Measurements from ENCODE around the gene ZNF445.
A peak's percentile ranks its signal among the peaks of the same experiment; 100 is the strongest.

The ZNF445 gene

GRCh38 chr3:44439499-44440295 lies 37.8 kb downstream of the ZNF445 start:
- TF ChIP-seq ZNF70 (CRISPR knock-in tag; IDR thresholded peaks at IDR 0.05) (no peak), CSRNP3 (CRISPR knock-in tag; IDR thresholded peaks at IDR 0.05) (peak; percentile 68; the same call in 1 of the 2 replicates), ARNTL (CRISPR knock-in tag; IDR thresholded peaks at IDR 0.05; ENCODE audit: borderline replicate concordance, low read depth) (no peak; the same call in 1 of the 2 replicates), TOX (CRISPR knock-in tag; IDR thresholded peaks at IDR 0.05; ENCODE audit: borderline replicate concordance) (peak; percentile 39; the same call in 1 of the 2 replicates), GLIS3 (CRISPR knock-in tag; IDR thresholded peaks at IDR 0.05) (0 out of 2 replicates have a peak, but pooled peaks have one; percentile 10), ZFP3 (CRISPR knock-in tag; IDR thresholded peaks at IDR 0.05) (no peak), SNAI2 (CRISPR knock-in tag; IDR thresholded peaks at IDR 0.05) (peak; percentile 86), TCF4 (CRISPR knock-in tag; IDR thresholded peaks at IDR 0.05; ENCODE audit: borderline replicate concordance) (peak; percentile 88), CSDC2 (CRISPR knock-in tag; IDR thresholded peaks at IDR 0.05) (no peak), ZNF565 (CRISPR knock-in tag; conservative IDR thresholded peaks at IDR 0.05; ENCODE audit: low read depth) (0 out of 2 replicates have a peak, but pooled peaks have one; percentile 24)
- TF ChIP-seq, protein P1, sequence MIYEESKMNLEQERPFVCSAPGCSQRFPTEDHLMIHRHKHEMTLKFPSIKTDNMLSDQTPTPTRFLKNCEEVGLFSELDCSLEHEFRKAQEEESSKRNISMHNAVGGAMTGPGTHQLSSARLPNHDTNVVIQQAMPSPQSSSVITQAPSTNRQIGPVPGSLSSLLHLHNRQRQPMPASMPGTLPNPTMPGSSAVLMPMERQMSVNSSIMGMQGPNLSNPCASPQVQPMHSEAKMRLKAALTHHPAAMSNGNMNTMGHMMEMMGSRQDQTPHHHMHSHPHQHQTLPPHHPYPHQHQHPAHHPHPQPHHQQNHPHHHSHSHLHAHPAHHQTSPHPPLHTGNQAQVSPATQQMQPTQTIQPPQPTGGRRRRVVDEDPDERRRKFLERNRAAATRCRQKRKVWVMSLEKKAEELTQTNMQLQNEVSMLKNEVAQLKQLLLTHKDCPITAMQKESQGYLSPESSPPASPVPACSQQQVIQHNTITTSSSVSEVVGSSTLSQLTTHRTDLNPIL (CRISPR knock-in tag; IDR thresholded peaks at IDR 0.05; ENCODE audit: low read depth) = peak; percentile 63; the same call in 1 of the 2 replicates
- TF ChIP-seq, protein P2, sequence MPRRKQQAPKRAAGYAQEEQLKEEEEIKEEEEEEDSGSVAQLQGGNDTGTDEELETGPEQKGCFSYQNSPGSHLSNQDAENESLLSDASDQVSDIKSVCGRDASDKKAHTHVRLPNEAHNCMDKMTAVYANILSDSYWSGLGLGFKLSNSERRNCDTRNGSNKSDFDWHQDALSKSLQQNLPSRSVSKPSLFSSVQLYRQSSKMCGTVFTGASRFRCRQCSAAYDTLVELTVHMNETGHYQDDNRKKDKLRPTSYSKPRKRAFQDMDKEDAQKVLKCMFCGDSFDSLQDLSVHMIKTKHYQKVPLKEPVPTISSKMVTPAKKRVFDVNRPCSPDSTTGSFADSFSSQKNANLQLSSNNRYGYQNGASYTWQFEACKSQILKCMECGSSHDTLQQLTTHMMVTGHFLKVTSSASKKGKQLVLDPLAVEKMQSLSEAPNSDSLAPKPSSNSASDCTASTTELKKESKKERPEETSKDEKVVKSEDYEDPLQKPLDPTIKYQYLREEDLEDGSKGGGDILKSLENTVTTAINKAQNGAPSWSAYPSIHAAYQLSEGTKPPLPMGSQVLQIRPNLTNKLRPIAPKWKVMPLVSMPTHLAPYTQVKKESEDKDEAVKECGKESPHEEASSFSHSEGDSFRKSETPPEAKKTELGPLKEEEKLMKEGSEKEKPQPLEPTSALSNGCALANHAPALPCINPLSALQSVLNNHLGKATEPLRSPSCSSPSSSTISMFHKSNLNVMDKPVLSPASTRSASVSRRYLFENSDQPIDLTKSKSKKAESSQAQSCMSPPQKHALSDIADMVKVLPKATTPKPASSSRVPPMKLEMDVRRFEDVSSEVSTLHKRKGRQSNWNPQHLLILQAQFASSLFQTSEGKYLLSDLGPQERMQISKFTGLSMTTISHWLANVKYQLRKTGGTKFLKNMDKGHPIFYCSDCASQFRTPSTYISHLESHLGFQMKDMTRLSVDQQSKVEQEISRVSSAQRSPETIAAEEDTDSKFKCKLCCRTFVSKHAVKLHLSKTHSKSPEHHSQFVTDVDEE (CRISPR knock-in tag; IDR thresholded peaks at IDR 0.05) = peak; percentile 82; the same call in 1 of the 2 replicates
- TF ChIP-seq, protein P3, sequence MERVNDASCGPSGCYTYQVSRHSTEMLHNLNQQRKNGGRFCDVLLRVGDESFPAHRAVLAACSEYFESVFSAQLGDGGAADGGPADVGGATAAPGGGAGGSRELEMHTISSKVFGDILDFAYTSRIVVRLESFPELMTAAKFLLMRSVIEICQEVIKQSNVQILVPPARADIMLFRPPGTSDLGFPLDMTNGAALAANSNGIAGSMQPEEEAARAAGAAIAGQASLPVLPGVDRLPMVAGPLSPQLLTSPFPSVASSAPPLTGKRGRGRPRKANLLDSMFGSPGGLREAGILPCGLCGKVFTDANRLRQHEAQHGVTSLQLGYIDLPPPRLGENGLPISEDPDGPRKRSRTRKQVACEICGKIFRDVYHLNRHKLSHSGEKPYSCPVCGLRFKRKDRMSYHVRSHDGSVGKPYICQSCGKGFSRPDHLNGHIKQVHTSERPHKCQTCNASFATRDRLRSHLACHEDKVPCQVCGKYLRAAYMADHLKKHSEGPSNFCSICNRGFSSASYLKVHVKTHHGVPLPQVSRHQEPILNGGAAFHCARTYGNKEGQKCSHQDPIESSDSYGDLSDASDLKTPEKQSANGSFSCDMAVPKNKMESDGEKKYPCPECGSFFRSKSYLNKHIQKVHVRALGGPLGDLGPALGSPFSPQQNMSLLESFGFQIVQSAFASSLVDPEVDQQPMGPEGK (CRISPR knock-in tag; IDR thresholded peaks at IDR 0.05; ENCODE audit: borderline replicate concordance) = peak; percentile 97
- peak; percentile 97 for ATAC-seq

DNA sequence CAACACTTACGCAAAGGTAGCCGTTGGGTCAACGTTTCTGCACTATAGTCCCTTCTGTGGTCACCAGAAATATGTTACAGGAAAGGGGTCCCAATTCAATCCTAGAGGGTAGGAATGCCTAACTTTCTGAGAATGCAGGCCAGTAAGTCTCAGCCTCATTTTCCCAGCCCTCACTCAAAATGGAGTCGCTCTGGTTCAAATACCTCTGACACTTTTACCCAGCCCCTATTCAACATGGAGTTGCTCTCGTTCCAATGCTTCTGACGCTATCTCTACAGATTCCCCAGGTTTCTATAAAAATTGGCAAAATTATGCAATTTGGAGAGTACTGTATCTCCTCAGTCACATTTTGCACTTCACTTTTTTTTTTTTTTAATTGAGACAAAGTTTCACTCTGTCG lies 39.7 kb downstream of the ZNF445 start:
- no peak for ATAC-seq
- TF ChIP-seq OSR1 (CRISPR knock-in tag; IDR thresholded peaks at IDR 0.05) = no peak
- 0 out of 2 replicates have a peak, but pooled peaks have one; percentile 33 for TF ChIP-seq CSRNP3 (CRISPR knock-in tag; IDR thresholded peaks at IDR 0.05)

GRCh38 chr3:44436181-44436580 lies 41.3 kb downstream of the ZNF445 start:
- TF ChIP-seq ZNF565 (CRISPR knock-in tag; conservative IDR thresholded peaks at IDR 0.05; ENCODE audit: low read depth) (no peak), ZC3H10 (CRISPR knock-in tag; IDR thresholded peaks at IDR 0.05) (no peak), RARB (CRISPR knock-in tag; IDR thresholded peaks at IDR 0.05) (no peak), ARNTL (CRISPR knock-in tag; IDR thresholded peaks at IDR 0.05; ENCODE audit: borderline replicate concordance, low read depth) (no peak), ZNF8 (CRISPR knock-in tag; IDR thresholded peaks at IDR 0.05) (no peak)
- TF ChIP-seq, protein P2 (CRISPR knock-in tag; IDR thresholded peaks at IDR 0.05) = no peak
- no peak for ATAC-seq
